HEK293 (cell line): ENCODE results near the gene BCR.

Source experiments
- CTCF ChIA-PET: fragments of 350-600 bp; formaldehyde crosslinking; extraction: SDS; loops from one replicate; lab custom pipeline; 2021; ENCODE audit warnings: antibody characterized with exemption; lab: Yijun Ruan, JAX
- POLR2A ChIA-PET: fragments of 300-600 bp; formaldehyde crosslinking; extraction: SDS; loops from one replicate; lab custom pipeline; 2020; ENCODE audit warnings: antibody characterized with exemption, inconsistent platforms; lab: Yijun Ruan, JAX
- H3K27ac ChIP-seq: fragments of 200-500 bp; sonication (Bioruptor generic); 2 replicates; pipeline ENCODE4 v1.5.1; 2014; ENCODE audit warnings: low read depth, low read length, control low read depth, inconsistent platforms; ENCODE audit errors: extremely low read depth
- H3K36me3 ChIP-seq, 2 experiments: fragments of 200-500 bp in 1 of 2; sonication (Bioruptor generic) in 1 of 2; 1 replicate in 1 of 2; 2 replicates in 1 of 2; pipeline ENCODE4 v1.5.1; 2014 to 2017; ENCODE audit warnings: inconsistent platforms in 2 of 2, low read length in 2 of 2; ENCODE audit not compliant: control insufficient read depth in 2 of 2, insufficient read depth in 1 of 2
- H3K4me1 ChIP-seq: fragments of 200-500 bp; sonication (Bioruptor generic); 2 replicates; pipeline ENCODE4 v1.5.1; 2014; ENCODE audit warnings: mild to moderate bottlenecking, low read length, inconsistent platforms; ENCODE audit not compliant: control insufficient read depth, insufficient read depth
- H3K4me3 ChIP-seq: 2 replicates; pipeline ENCODE4 v1.5.1; 2011; ENCODE audit warnings: low read depth, mild to moderate bottlenecking, control low read depth, low read length, moderate library complexity
- H3K9me3 ChIP-seq: fragments of 200-500 bp; sonication (Bioruptor generic); 2 replicates; pipeline ENCODE4 v1.5.1; 2014; ENCODE audit warnings: low read depth, low read length, inconsistent platforms; ENCODE audit not compliant: control insufficient read depth, insufficient read depth
- ATF2 ChIP-seq: fragments of 450-650 bp; formaldehyde crosslinking; IDR thresholded peaks from 2 replicates; pipeline ENCODE4 v1.5.1; 2016; ENCODE audit warnings: missing biosample characterization, missing genetic modification characterization, low read depth
- PATZ1 ChIP-seq: fragments of 450-650 bp; formaldehyde crosslinking; IDR thresholded peaks from 2 replicates; pipeline ENCODE4 v1.5.1; 2016; ENCODE audit warnings: missing biosample characterization, missing genetic modification characterization
- REST ChIP-seq: fragments of 450-650 bp; formaldehyde crosslinking; IDR thresholded peaks from 2 replicates; pipeline ENCODE4 v1.5.1; 2016; ENCODE audit warnings: missing biosample characterization, missing genetic modification characterization
- ZBTB48 ChIP-seq: fragments of 450-650 bp; formaldehyde crosslinking; IDR thresholded peaks from 2 replicates; pipeline ENCODE4 v1.5.1; 2016; ENCODE audit warnings: missing biosample characterization, missing genetic modification characterization
- ZBTB49 ChIP-seq: fragments of 450-650 bp; formaldehyde crosslinking; IDR thresholded peaks from 2 replicates; pipeline ENCODE4 v1.5.1; 2016; ENCODE audit warnings: missing biosample characterization, missing genetic modification characterization, low read depth
- ZFHX2 ChIP-seq: fragments of 450-650 bp; formaldehyde crosslinking; conservative IDR thresholded peaks from 2 replicates; pipeline ENCODE4 v1.5.1; 2016; ENCODE audit warnings: missing biosample characterization, missing genetic modification characterization
- ZNF132 ChIP-seq: fragments of 450-650 bp; formaldehyde crosslinking; IDR thresholded peaks from 2 replicates; pipeline ENCODE4 v1.5.1; 2017; ENCODE audit warnings: missing biosample characterization, missing genetic modification characterization, borderline replicate concordance
- ZNF202 ChIP-seq: fragments of 450-650 bp; formaldehyde crosslinking; IDR thresholded peaks from 2 replicates; pipeline ENCODE4 v1.5.1; 2016; ENCODE audit warnings: missing biosample characterization, missing genetic modification characterization, borderline replicate concordance
- ZNF248 ChIP-seq: fragments of 450-650 bp; formaldehyde crosslinking; IDR thresholded peaks from 2 replicates; pipeline ENCODE4 v1.5.1; 2017; ENCODE audit warnings: missing biosample characterization, missing genetic modification characterization
- ZNF274 ChIP-seq, 2 experiments: fragments of 200-500 bp in 1 of 2; fragments of 450-650 bp in 1 of 2; sonication (Bioruptor generic) in 1 of 2; formaldehyde crosslinking in 1 of 2; IDR thresholded peaks; 2 replicates each; pipeline versions ENCODE4 v1.5.1 to v1.6.1; 2014 to 2016; ENCODE audit warnings: borderline replicate concordance in 1 of 2, inconsistent platforms in 1 of 2, low read length in 1 of 2, missing biosample characterization in 1 of 2, missing genetic modification characterization in 1 of 2
- ZNF302 ChIP-seq: fragments of 450-650 bp; formaldehyde crosslinking; IDR thresholded peaks from 2 replicates; pipeline ENCODE4 v1.5.1; 2016; ENCODE audit warnings: missing biosample characterization, missing genetic modification characterization, low read depth
- ZNF311 ChIP-seq: fragments of 450-650 bp; formaldehyde crosslinking; IDR thresholded peaks from 2 replicates; pipeline ENCODE4 v1.5.1; 2017; ENCODE audit warnings: missing biosample characterization, missing genetic modification characterization, borderline replicate concordance
- ZNF423 ChIP-seq: fragments of 450-650 bp; formaldehyde crosslinking; IDR thresholded peaks from 2 replicates; pipeline ENCODE4 v1.5.1; 2016; ENCODE audit warnings: missing biosample characterization, missing genetic modification characterization
- ZNF561 ChIP-seq: fragments of 450-650 bp; IDR thresholded peaks from 2 replicates; pipeline ENCODE4 v1.5.1; 2018; ENCODE audit warnings: missing biosample characterization, missing genetic modification characterization, borderline replicate concordance
- ZNF580 ChIP-seq: fragments of 450-650 bp; formaldehyde crosslinking; IDR thresholded peaks from 2 replicates; pipeline ENCODE4 v1.5.1; 2016; ENCODE audit warnings: missing biosample characterization, missing genetic modification characterization
- ZNF639 ChIP-seq: fragments of 450-650 bp; formaldehyde crosslinking; IDR thresholded peaks from 2 replicates; pipeline ENCODE4 v1.5.1; 2016; ENCODE audit warnings: missing biosample characterization, missing genetic modification characterization
- ZNF645 ChIP-seq: fragments of 450-650 bp; formaldehyde crosslinking; IDR thresholded peaks from 2 replicates; pipeline ENCODE4; 2016; ENCODE audit warnings: missing biosample characterization, missing genetic modification characterization
- ZSCAN5A ChIP-seq: fragments of 450-650 bp; formaldehyde crosslinking; IDR thresholded peaks from 2 replicates; pipeline ENCODE4 v1.5.1; 2016; ENCODE audit warnings: missing biosample characterization, missing genetic modification characterization

BCR gene

GRCh38 chr22:23361676-23362075 lies 181.4 kb downstream of the BCR start:
- ChIA-PET CTCF (interaction anchor here (0.7 kb wide), 1 partner anchor 387 kb away, joined by 5 read pairs; no protein-coding TSS in a partner anchor), POLR2A (no interaction called here)
- Histone ChIP-seq H3K9me3 (no peaks in the 10 kb centered on the region), H3K4me1 (no peaks in the 10 kb centered on the region), H3K27ac (no peak overlapping the region), H3K36me3 (no peaks in the 10 kb centered on the region), H3K4me3 (no peak overlapping the region)
- TF ChIP-seq REST (tag by site-specific recombination) (no peak), ZBTB49 (tag by site-specific recombination) (no peak), ZNF302 (tag by site-specific recombination) (no peak), ZNF274 (IDR thresholded peaks at IDR 0.05; ENCODE audit: low read length) (no peak), ZNF274 (tag by site-specific recombination; IDR thresholded peaks at IDR 0.05; ENCODE audit: borderline replicate concordance) (no peak), ZSCAN5A (tag by site-specific recombination) (no peak), ZNF580 (tag by site-specific recombination) (no peak), PATZ1 (no peak), ZBTB48 (tag by site-specific recombination) (no peak), ZNF561 (tag by site-specific recombination) (no peak), ZFHX2 (no peak), ZNF311 (no peak), ZNF202 (tag by site-specific recombination) (no peak), ZNF132 (tag by site-specific recombination) (no peak), ZNF645 (tag by site-specific recombination) (no peak), ATF2 (tag by site-specific recombination) (no peak), ZNF639 (tag by site-specific recombination) (no peak), ZNF423 (tag by site-specific recombination) (no peak), ZNF248 (no peak)
